Esophagus squamous epithelium (tissue), 4 donors: ENCODE data around the gene STIL.

Experiments
- POLR2A ChIP-seq, 4 donors: fragments of 450-650 bp; IDR thresholded peaks; one replicate each; pipeline ENCODE4 v1.6.1; 2017; ENCODE audit warnings: antibody characterized with exemption in 4 of 4, mild to moderate bottlenecking in 4 of 4, moderate library complexity in 3 of 4
- TF ChIP-seq, protein P1 (sequence below), 6 experiments: fragments of 450-650 bp in 4 of 6; fragments of 200-600 bp in 2 of 6; sonication (generic) in 2 of 6; IDR thresholded peaks; one replicate each; pipeline ENCODE4 v1.5.1; 2016 to 2019; ENCODE audit warnings: antibody characterized with exemption in 6 of 6, mild to moderate bottlenecking in 4 of 6, moderate library complexity in 4 of 6

DNA sequence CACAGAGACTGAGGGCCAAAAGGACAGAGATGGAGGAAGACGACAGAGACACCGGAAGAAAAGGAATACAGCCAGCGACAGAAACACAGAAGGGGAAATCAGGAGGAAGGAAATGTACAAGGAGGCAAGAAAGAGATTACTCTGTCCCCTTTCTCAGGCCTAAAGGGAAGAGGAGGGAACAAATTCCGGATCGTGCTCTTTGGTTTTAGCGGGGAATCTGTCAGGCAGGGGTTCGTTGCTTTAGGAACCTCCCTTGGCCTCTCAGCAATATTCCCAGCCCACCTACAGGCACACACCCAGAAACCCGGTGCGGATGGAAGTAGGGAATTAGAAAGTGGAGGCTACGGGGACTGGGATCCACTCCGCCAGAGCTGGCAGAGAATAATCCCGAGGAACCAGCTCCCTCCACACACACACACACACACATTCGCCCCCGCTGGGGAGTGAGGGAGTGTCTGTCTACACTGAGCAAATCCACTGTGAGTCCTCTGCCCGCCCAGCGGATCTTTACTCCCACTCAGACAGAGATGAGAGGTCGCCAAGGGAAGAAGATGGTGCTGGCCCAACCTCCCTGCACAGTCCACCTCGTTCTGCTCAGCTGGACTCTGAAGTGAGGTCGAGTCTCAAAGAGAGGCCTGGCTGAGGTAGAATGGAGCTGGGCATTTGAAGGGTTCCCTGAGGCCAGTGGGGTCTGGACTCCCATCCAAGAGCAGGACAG lies 87.7 kb downstream of the STIL start:
- TF ChIP-seq, protein P1, sequence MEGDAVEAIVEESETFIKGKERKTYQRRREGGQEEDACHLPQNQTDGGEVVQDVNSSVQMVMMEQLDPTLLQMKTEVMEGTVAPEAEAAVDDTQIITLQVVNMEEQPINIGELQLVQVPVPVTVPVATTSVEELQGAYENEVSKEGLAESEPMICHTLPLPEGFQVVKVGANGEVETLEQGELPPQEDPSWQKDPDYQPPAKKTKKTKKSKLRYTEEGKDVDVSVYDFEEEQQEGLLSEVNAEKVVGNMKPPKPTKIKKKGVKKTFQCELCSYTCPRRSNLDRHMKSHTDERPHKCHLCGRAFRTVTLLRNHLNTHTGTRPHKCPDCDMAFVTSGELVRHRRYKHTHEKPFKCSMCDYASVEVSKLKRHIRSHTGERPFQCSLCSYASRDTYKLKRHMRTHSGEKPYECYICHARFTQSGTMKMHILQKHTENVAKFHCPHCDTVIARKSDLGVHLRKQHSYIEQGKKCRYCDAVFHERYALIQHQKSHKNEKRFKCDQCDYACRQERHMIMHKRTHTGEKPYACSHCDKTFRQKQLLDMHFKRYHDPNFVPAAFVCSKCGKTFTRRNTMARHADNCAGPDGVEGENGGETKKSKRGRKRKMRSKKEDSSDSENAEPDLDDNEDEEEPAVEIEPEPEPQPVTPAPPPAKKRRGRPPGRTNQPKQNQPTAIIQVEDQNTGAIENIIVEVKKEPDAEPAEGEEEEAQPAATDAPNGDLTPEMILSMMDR (IDR thresholded peaks at IDR 0.05), result no peak
- no peak for TF ChIP-seq POLR2A (IDR thresholded peaks at IDR 0.05)
